ENCODE data around the gene HSD17B12. TPM values are rescaled to one million over a fixed set of nuclear protein-coding genes. Genes with fewer than 3 reads are reported as not detected.

Gene HSD17B12
- total and polyA plus RNA-seq, 2 donors (not counting 3 experiments of a cell fraction or from before 2014, with no cell fraction given) = 41.5 to 96.5 TPM

DNA sequence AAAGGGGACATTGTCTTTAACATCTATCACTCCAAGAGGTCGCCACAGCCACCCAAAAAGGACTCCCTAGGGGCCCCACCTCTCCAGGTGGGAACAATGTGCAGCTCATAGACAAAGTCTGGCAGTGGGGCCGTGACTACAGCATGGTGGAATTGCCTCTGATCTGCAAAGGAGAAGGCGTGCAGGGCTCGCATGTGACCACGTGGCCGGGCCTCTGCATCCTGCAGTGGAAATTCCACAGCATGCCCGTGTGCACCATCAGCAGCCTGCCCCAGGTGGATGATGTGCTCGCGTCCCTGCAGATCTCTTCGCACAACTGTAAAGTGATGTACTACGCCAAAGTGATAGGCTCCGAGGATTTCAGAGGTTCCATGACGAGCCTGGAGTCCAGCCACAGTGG lies 218.6 kb downstream of the HSD17B12 start:
- dilution Hi-C loops (cut with MboI; ENCODE audit: extremely low pct_ligation_motif_present, low sequenced_read_pairs) = no loop called here
- Histone ChIP-seq H4K20me1 (replicated peaks; ENCODE audit: control insufficient read depth, extremely low read depth, insufficient read depth, low read length) (no peaks in the 10 kb centered on the region), H3K27ac (ENCODE audit: insufficient read depth, low read depth, low read length) (peak overlapping the region; percentile 88), H3K27me3 (ENCODE audit: control insufficient read depth in 2 of 2, insufficient read depth in 2 of 2, low read length in 2 of 2) (no peaks in the 10 kb centered on the region), H3K79me2 (ENCODE audit: control insufficient read depth, insufficient read depth, low read length) (no peaks in the 10 kb centered on the region), H3K9me1 (replicated peaks; ENCODE audit: control insufficient read depth, extremely low read depth, insufficient read depth, low read length) (no peaks in the 10 kb centered on the region), H3K4me1 (ENCODE audit: control insufficient read depth, extremely low read depth, insufficient read depth, low read length) (peaks cover 15% of the 10 kb centered on the region), H3K4me3 (replicated peaks in 1 of 3; ENCODE audit: insufficient read depth in 1 of 3, low read depth in 1 of 3, low read length in 3 of 3) (no peak overlapping the region), H2AFZ (ENCODE audit: low read depth, low read length) (no peak overlapping the region), H3K36me3 (ENCODE audit: control insufficient read depth in 2 of 2, extremely low read depth in 1 of 2, insufficient read depth in 2 of 2, low read length in 2 of 2) (peaks cover 0 to 10% of the 10 kb centered on the region in 2 experiments), H3K9ac (replicated peaks; ENCODE audit: extremely low read depth, insufficient read depth, low read length) (no peak overlapping the region), H3K9me3 (replicated peaks; ENCODE audit: control insufficient read depth, insufficient read depth, low read length) (no peaks in the 10 kb centered on the region), H3K4me2 (ENCODE audit: insufficient read depth, low read length) (peak overlapping the region; percentile 23)
- TF ChIP-seq FOS (IDR thresholded peaks at IDR 0.05; ENCODE audit: borderline replicate concordance, insufficient read depth, low read length) = no peak
- TF ChIP-seq EZH2 (IDR thresholded peaks at IDR 0.05; ENCODE audit: borderline replicate concordance, low read depth, low read length, severe bottlenecking) = no peak
- no peak for TF ChIP-seq GATA2 (IDR thresholded peaks at IDR 0.05; ENCODE audit: insufficient read depth, insufficient read length, low read depth, low read length)
- TF ChIP-seq, protein P1, sequence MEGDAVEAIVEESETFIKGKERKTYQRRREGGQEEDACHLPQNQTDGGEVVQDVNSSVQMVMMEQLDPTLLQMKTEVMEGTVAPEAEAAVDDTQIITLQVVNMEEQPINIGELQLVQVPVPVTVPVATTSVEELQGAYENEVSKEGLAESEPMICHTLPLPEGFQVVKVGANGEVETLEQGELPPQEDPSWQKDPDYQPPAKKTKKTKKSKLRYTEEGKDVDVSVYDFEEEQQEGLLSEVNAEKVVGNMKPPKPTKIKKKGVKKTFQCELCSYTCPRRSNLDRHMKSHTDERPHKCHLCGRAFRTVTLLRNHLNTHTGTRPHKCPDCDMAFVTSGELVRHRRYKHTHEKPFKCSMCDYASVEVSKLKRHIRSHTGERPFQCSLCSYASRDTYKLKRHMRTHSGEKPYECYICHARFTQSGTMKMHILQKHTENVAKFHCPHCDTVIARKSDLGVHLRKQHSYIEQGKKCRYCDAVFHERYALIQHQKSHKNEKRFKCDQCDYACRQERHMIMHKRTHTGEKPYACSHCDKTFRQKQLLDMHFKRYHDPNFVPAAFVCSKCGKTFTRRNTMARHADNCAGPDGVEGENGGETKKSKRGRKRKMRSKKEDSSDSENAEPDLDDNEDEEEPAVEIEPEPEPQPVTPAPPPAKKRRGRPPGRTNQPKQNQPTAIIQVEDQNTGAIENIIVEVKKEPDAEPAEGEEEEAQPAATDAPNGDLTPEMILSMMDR (IDR thresholded peaks at IDR 0.05; ENCODE audit: extremely low read depth in 1 of 2, insufficient read depth in 1 of 2, low read depth in 1 of 2, low read length in 2 of 2) = no peak
- no peak for TF ChIP-seq POLR2AphosphoS5 (IDR thresholded peaks at IDR 0.05; ENCODE audit: insufficient read depth, low read depth, low read length)
- FAIRE-seq (no peak), DNase-seq (ENCODE audit: low read depth, low spot score) (no peak)
- ChIA-PET CTCF (interaction anchor here (1.4 to 2.1 kb wide), 4 partner anchors 10 to 46 kb away, joined by 3 to 11 read pairs (median 8); no protein-coding TSS in a partner anchor), POLR2A (interaction anchor here (1.5 kb wide), 1 partner anchor 43 kb away, joined by 4 read pairs; the partner anchor contains the start of gene C11orf96)
- intact Hi-C loops (cut with micrococcal nuclease) = no loop called here
- BruUV-seq (replicated peaks) = no TSS peak

DNA sequence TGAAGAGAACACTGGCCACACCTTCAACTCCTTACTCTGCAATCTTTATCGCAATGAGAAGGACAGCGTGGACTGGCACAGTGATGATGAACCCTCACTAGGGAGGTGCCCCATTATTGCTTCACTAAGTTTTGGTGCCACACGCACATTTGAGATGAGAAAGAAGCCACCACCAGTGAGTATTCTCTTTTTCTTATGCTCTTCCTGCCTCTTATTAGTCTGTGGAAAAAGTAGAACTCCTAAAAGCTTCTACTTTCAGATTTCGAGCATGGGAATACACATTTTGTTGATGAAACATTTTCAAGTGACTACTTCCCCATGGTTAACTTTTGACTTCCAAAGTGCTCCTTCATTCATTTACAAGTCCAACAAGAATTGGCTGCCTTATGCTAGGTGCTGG lies 221.0 kb downstream of the HSD17B12 start:
- no peak for DNase-seq (ENCODE audit: low read depth, low spot score)
- no peak for FAIRE-seq
- Histone ChIP-seq H4K20me1 (replicated peaks; ENCODE audit: control insufficient read depth, extremely low read depth, insufficient read depth, low read length) (no peaks in the 10 kb centered on the region), H3K27ac (ENCODE audit: insufficient read depth, low read depth, low read length) (no peak overlapping the region), H3K4me2 (ENCODE audit: insufficient read depth, low read length) (no peak overlapping the region), H2AFZ (ENCODE audit: low read depth, low read length) (no peak overlapping the region), H3K9me3 (replicated peaks; ENCODE audit: control insufficient read depth, insufficient read depth, low read length) (no peaks in the 10 kb centered on the region), H3K27me3 (ENCODE audit: control insufficient read depth in 2 of 2, insufficient read depth in 2 of 2, low read length in 2 of 2) (no peaks in the 10 kb centered on the region), H3K36me3 (ENCODE audit: control insufficient read depth in 2 of 2, extremely low read depth in 1 of 2, insufficient read depth in 2 of 2, low read length in 2 of 2) (peaks cover 0 to 10% of the 10 kb centered on the region in 2 experiments), H3K4me3 (replicated peaks in 1 of 3; ENCODE audit: insufficient read depth in 1 of 3, low read depth in 1 of 3, low read length in 3 of 3) (no peak overlapping the region), H3K4me1 (ENCODE audit: control insufficient read depth, extremely low read depth, insufficient read depth, low read length) (peaks cover 31% of the 10 kb centered on the region), H3K9me1 (replicated peaks; ENCODE audit: control insufficient read depth, extremely low read depth, insufficient read depth, low read length) (no peaks in the 10 kb centered on the region), H3K9ac (replicated peaks; ENCODE audit: extremely low read depth, insufficient read depth, low read length) (no peak overlapping the region), H3K79me2 (ENCODE audit: control insufficient read depth, insufficient read depth, low read length) (no peaks in the 10 kb centered on the region)
- dilution Hi-C loops (cut with MboI; ENCODE audit: extremely low pct_ligation_motif_present, low sequenced_read_pairs) = no loop called here
- ChIA-PET CTCF (no interaction called here), POLR2A (no interaction called here)
- no TSS peak for BruUV-seq (replicated peaks)
- intact Hi-C loops (cut with micrococcal nuclease) = no loop called here
- TF ChIP-seq GATA2 (IDR thresholded peaks at IDR 0.05; ENCODE audit: insufficient read depth, insufficient read length, low read depth, low read length) (no peak), EZH2 (IDR thresholded peaks at IDR 0.05; ENCODE audit: borderline replicate concordance, low read depth, low read length, severe bottlenecking) (no peak), POLR2AphosphoS5 (IDR thresholded peaks at IDR 0.05; ENCODE audit: insufficient read depth, low read depth, low read length) (no peak), FOS (IDR thresholded peaks at IDR 0.05; ENCODE audit: borderline replicate concordance, insufficient read depth, low read length) (no peak), MYC (IDR thresholded peaks at IDR 0.05; ENCODE audit: low read depth, low read length) (no peak), POLR2A (IDR thresholded peaks at IDR 0.05; ENCODE audit: low read depth, low read length) (no peak), JUN (IDR thresholded peaks at IDR 0.05; ENCODE audit: borderline replicate concordance, insufficient read depth, insufficient read length, low read depth) (no peak)
- TF ChIP-seq, protein P1 (IDR thresholded peaks at IDR 0.05; ENCODE audit: extremely low read depth in 1 of 2, insufficient read depth in 1 of 2, low read depth in 1 of 2, low read length in 2 of 2) = no peak
- TF ChIP-seq, protein P2, sequence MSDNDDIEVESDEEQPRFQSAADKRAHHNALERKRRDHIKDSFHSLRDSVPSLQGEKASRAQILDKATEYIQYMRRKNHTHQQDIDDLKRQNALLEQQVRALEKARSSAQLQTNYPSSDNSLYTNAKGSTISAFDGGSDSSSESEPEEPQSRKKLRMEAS (IDR thresholded peaks at IDR 0.05; ENCODE audit: insufficient read depth, insufficient read length) = no peak

Measured in endothelial cell of umbilical vein (primary cell).